22Rv1 (cell line): ENCODE results near the gene INVS.

Source experiments
- CTCF ChIP-seq: fragments of 450-650 bp; IDR thresholded peaks from 2 replicates; pipeline ENCODE4 v1.5.1; 2017; ENCODE audit warnings: mild to moderate bottlenecking
- ZFX ChIP-seq: fragments of 450-650 bp; IDR thresholded peaks from 2 replicates; pipeline ENCODE4 v1.6.1; 2017; ENCODE audit warnings: antibody characterized with exemption, borderline replicate concordance

- TF ChIP-seq CTCF (no peak), ZFX (no peak)
Measured at GRCh38 chr9:100112677-100113336, 13.8 kb downstream of the INVS start.
